Astrocyte (in vitro differentiated cells and primary cell): ENCODE results near the gene FAT1. TPM values are rescaled to one million over a fixed set of nuclear protein-coding genes. Genes with fewer than 3 reads are reported as not detected.
A peak's percentile ranks its signal among the peaks of the same experiment; 100 is the strongest.

Source experiments
- DNase-seq: peaks from one replicate; pipeline ENCODE4 v3.0.0-alpha.2; 2010; ENCODE audit warnings: low read depth
- FAIRE-seq: peaks from 2 replicates; lab custom pipeline; 2011; peaks lifted over from hg19 to GRCh38; lab: Jason Lieb, UNC
- H2AFZ ChIP-seq: 2 replicates; pipeline ENCODE4 v1.6.0; 2012; ENCODE audit warnings: low read depth, low read length, inconsistent platforms
- H3K27ac ChIP-seq: 2 replicates; pipeline ENCODE4 v1.5.1; 2011; ENCODE audit warnings: low read depth, low read length, inconsistent platforms
- H3K27me3 ChIP-seq: 2 replicates; pipeline ENCODE4 v1.6.0; 2011; ENCODE audit warnings: low read length, inconsistent platforms; ENCODE audit not compliant: insufficient read depth
- H3K36me3 ChIP-seq: 2 replicates; pipeline ENCODE4 v1.5.1; 2011; ENCODE audit warnings: low read length, inconsistent platforms; ENCODE audit not compliant: insufficient read depth
- H3K4me1 ChIP-seq: 2 replicates; pipeline ENCODE4 v1.5.1; 2011; ENCODE audit warnings: low read length, inconsistent platforms; ENCODE audit not compliant: insufficient read depth
- H3K4me2 ChIP-seq: 2 replicates; pipeline ENCODE4 v1.6.0; 2012; ENCODE audit warnings: low read length, inconsistent platforms
- H3K4me3 ChIP-seq: 2 replicates; pipeline ENCODE4 v1.5.1; 2011; ENCODE audit warnings: low read depth, mild to moderate bottlenecking, low read length, inconsistent platforms; ENCODE audit not compliant: insufficient read depth
- H3K79me2 ChIP-seq: 2 replicates; pipeline ENCODE4 v1.6.0; 2012; ENCODE audit warnings: mild to moderate bottlenecking, low read length, inconsistent platforms; ENCODE audit not compliant: insufficient read depth
- H3K9ac ChIP-seq: 2 replicates; pipeline ENCODE4 v1.6.0; 2012; ENCODE audit warnings: mild to moderate bottlenecking, low read length, inconsistent platforms
- H3K9me3 ChIP-seq: 2 replicates; pipeline ENCODE4 v1.5.1; 2012; ENCODE audit warnings: low read depth, mild to moderate bottlenecking, low read length, inconsistent platforms; ENCODE audit not compliant: insufficient read depth
- H4K20me1 ChIP-seq: 2 replicates; pipeline ENCODE4 v1.6.0; 2012; ENCODE audit warnings: low read length, inconsistent platforms; ENCODE audit not compliant: insufficient read depth
- H3K27ac Mint-ChIP-seq: one replicate; pipeline ENCODE4 v1.8.0; 2021; ENCODE audit warnings: mild to moderate bottlenecking, mixed read lengths; ENCODE audit not compliant: unreplicated experiment
- H3K27me3 Mint-ChIP-seq: one replicate; pipeline ENCODE4 v1.8.0; 2021; ENCODE audit warnings: low read depth, mixed read lengths; ENCODE audit not compliant: unreplicated experiment
- H3K36me3 Mint-ChIP-seq: one replicate; pipeline ENCODE4 v1.8.0; 2021; ENCODE audit warnings: low read depth, mixed read lengths; ENCODE audit not compliant: unreplicated experiment
- H3K4me1 Mint-ChIP-seq: one replicate; pipeline ENCODE4 v1.8.0; 2021; ENCODE audit warnings: low read depth, mixed read lengths; ENCODE audit not compliant: unreplicated experiment
- H3K4me3 Mint-ChIP-seq: one replicate; pipeline ENCODE4 v1.8.0; 2021; ENCODE audit warnings: mild to moderate bottlenecking, moderate library complexity, mixed read lengths; ENCODE audit not compliant: unreplicated experiment
- H3K9me3 Mint-ChIP-seq: one replicate; pipeline ENCODE4 v1.8.0; 2021; ENCODE audit warnings: mild to moderate bottlenecking, mixed read lengths; ENCODE audit not compliant: unreplicated experiment
- CTCF ChIP-seq: IDR thresholded peaks from 2 replicates; pipeline ENCODE4 v1.5.1; 2011; ENCODE audit warnings: low read depth, mild to moderate bottlenecking, inconsistent platforms, low read length, moderate library complexity; ENCODE audit not compliant: insufficient read depth
- EZH2 ChIP-seq: IDR thresholded peaks from 2 replicates; pipeline ENCODE4 v1.6.1; 2012; ENCODE audit warnings: mild to moderate bottlenecking, low read length, inconsistent platforms; ENCODE audit not compliant: insufficient read depth
- total RNA-seq: library from RNA; stranded (reverse); gene quantifications from 2 replicates; pipeline ENCODE4 v1.2.1, GENCODE V29; 2021

FAT1 gene
- total RNA-seq, 1 donor from 2014 or later: 590 TPM

- TF ChIP-seq CTCF: no peak
- no peak for TF ChIP-seq EZH2
- no peak overlapping the region for H3K4me3 ChIP-seq
- Mint-ChIP-seq H3K9me3 (no peaks in the 10 kb centered on the region), H3K27me3 (no peaks in the 10 kb centered on the region), H3K36me3 (peaks cover 34% of the 10 kb centered on the region), H3K4me3 (no peak overlapping the region), H3K4me1 (peaks cover 2% of the 10 kb centered on the region), H3K27ac (no peak overlapping the region)
- DNase-seq (no peak), FAIRE-seq (no peak)
- peaks cover 19% of the 10 kb centered on the region for H3K79me2 ChIP-seq
- H3K36me3 ChIP-seq: peaks cover 79% of the 10 kb centered on the region
- no peaks in the 10 kb centered on the region for H3K9me3 ChIP-seq
- no peaks in the 10 kb centered on the region for H3K4me1 ChIP-seq
- H2AFZ ChIP-seq: no peak overlapping the region
- no peak overlapping the region for H3K27ac ChIP-seq
- H4K20me1 ChIP-seq: peaks cover 65% of the 10 kb centered on the region
- H3K9ac ChIP-seq: no peak overlapping the region
- H3K27me3 ChIP-seq: no peaks in the 10 kb centered on the region
- H3K4me2 ChIP-seq: no peak overlapping the region
Observed at GRCh38 chr4:186599483-186599882, 124.2 kb downstream of the FAT1 start.

DNA sequence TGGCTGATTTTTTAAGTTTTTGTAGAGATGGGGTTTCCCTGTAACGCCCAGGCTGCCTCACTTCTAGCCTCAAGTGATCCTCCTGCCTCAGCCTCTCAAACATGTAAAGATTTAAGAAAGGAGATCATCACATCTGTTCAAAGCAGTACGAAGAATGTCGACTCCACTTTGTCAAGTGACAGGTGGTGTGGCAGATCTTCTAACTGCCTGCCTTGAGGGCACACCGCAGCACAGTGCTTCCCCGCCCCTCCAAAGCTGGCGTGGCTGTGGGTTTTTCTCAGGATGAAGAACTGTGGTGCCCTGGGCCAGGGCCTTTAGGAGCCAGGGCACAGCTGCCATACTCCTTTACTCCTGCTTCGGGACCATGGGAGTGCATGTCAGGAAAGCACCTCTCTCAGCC is 125.0 kb downstream of the FAT1 start:
- no peak overlapping the region for H3K4me3 ChIP-seq
- peaks cover 63% of the 10 kb centered on the region for H4K20me1 ChIP-seq
- no peak for FAIRE-seq
- no peak overlapping the region for H3K27ac ChIP-seq
- H2AFZ ChIP-seq: no peak overlapping the region
- H3K9me3 ChIP-seq: no peaks in the 10 kb centered on the region
- Mint-ChIP-seq H3K27ac (no peak overlapping the region), H3K36me3 (peaks cover 31% of the 10 kb centered on the region), H3K4me1 (no peaks in the 10 kb centered on the region), H3K9me3 (no peaks in the 10 kb centered on the region), H3K27me3 (no peaks in the 10 kb centered on the region), H3K4me3 (no peak overlapping the region)
- peaks cover 76% of the 10 kb centered on the region for H3K36me3 ChIP-seq
- H3K27me3 ChIP-seq: no peaks in the 10 kb centered on the region
- no peak overlapping the region for H3K4me2 ChIP-seq
- no peak for TF ChIP-seq CTCF
- no peak for TF ChIP-seq EZH2
- H3K4me1 ChIP-seq: no peaks in the 10 kb centered on the region
- H3K9ac ChIP-seq: no peak overlapping the region
- no peak for DNase-seq
- peaks cover 21% of the 10 kb centered on the region for H3K79me2 ChIP-seq

GRCh38 chr4:186596850-186597390 is 126.7 kb downstream of the FAT1 start:
- Histone ChIP-seq H3K36me3 (peaks cover 76% of the 10 kb centered on the region), H3K4me2 (no peak overlapping the region), H3K27me3 (no peaks in the 10 kb centered on the region), H3K4me1 (no peaks in the 10 kb centered on the region), H3K9ac (no peak overlapping the region), H3K27ac (no peak overlapping the region), H3K9me3 (no peaks in the 10 kb centered on the region), H4K20me1 (peaks cover 65% of the 10 kb centered on the region), H3K4me3 (no peak overlapping the region), H3K79me2 (peaks cover 24% of the 10 kb centered on the region), H2AFZ (no peak overlapping the region)
- peak overlapping the region; percentile 38 for H3K27ac Mint-ChIP-seq
- H3K36me3 Mint-ChIP-seq: peaks cover 31% of the 10 kb centered on the region
- H3K27me3 Mint-ChIP-seq: no peaks in the 10 kb centered on the region
- H3K9me3 Mint-ChIP-seq: no peaks in the 10 kb centered on the region
- FAIRE-seq (no peak), DNase-seq (no peak)
- no peak for TF ChIP-seq CTCF
- TF ChIP-seq EZH2: no peak
- no peaks in the 10 kb centered on the region for H3K4me1 Mint-ChIP-seq
- no peak overlapping the region for H3K4me3 Mint-ChIP-seq
